Pons (tissue), 1 donor: Measurements from ENCODE around the gene DPP10.
"Not testable (repeated sequence)": the region's sequence is repeated elsewhere in the genome, so short reads cannot be mapped to it uniquely, and the experiment has no call there.

Experiments used
- DNase-seq: peaks from one replicate; pipeline ENCODE4 v3.0.0-alpha.2; 2016; ENCODE audit warnings: low spot score

DPP10 gene

DNA sequence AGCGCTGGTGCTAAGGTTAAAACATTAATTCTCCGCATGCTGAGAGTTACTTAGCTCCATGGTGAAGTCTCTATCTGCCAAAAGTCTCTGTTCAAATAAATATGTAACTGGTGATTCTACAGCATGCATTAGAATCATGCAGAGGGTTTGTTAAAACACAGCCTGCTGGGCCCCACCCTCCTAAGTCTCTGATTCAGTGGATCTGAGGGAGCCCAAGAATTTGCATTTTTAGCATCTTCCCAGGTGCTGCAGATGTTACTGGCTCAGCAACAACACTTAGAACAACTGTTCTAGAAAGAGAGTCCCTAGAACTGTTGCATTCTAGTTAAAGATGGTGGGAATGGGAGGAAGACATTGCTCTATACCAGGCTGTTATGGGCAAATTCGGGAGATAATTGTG is 73.4 kb downstream of the DPP10 start:
- DNase-seq = no peak

DNA sequence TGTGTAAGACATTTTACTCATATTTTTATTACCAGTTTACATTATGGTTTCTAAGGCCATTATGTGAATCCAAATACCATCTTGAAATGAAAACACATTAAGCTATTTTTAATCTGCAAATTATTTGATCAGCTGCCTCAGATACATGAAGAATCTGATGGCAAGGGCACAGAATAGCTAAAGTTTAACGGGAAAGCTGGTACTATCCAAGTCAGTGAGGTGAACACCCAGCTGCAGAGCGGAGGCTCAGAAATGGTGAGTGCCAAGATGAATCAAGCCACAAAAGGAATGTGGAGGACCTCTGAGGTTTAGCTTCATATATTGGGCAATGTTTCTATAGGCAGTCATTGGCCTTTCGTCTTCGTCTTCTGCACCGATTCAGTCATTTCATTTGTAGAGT is 75.1 kb downstream of the DPP10 start:
- DNase-seq = no peak

DNA sequence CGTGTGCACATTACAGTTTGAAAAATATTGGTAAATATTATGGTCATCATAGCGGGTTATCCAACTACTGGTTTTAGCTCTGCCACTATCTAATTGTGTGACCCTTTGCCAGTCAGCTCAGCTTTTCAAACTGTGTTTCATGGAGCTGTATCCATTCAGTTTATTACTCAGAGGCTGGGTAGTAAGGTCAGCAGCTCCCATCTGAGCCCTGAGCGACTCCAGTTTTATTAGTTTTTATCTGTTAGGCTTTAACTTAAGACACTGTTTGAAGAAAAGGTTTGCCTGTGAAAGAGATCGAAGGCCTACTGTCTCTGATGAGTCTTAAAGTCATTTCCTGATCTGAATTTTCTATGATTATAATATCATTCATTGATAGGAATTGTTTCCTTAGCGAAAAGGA is 76.3 kb downstream of the DPP10 start:
- DNase-seq = no peak

DNA sequence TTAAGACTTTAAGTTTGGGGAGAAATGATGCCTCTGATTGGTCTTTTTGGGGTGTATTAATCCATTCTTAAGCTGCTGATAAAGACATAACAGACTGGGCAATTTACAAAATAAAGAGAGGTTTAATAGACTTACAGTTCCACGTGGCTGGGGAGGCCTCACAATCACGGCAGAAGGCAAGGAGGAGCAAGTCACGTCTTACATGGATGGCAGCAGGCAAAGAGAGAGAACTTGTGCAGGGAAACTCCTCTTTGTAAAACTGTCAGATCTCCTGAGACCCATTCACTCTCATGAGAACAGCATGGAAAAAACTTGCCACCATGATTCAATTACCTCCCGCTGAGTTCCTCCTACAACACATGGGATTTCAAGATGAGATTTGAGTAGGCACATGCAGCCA is 80.2 kb downstream of the DPP10 start:
- DNase-seq = not testable (repeated sequence)

DNA sequence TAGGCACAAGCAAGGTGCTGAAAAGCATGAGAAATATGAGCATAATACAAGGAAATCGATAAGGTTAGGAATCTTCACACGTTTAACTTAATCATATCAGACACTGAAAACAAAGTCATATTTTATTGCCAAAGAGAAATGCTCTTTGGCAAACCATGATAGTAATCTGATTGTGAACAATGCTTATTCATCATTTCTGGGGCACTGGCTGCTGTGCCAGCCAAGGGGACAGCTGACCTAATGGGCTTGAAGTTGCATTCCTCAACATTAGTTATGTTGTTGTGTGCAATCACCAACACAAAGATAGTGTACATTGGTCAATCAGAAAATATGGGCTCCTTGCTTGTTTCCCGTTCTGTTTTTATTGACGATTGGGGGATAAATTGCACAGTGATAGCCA is 83.5 kb downstream of the DPP10 start:
- DNase-seq = no peak

DNA sequence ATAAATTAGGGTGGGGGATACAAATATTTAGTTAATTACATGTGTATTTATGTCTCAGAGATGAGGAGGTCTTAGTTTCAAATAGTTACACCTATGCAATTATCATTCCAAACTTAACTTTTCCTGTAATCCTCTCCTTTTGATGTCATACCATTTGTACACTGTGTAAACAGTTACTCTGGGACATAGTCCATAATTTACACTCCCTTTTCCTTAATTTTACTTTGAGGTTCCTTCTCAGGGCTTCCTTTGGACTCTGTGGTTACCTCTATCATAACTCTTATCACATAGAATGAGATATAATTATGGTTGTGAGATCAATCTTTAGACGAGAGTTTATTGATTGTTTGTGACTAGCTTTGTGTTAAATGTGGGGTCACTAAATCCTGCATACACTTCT is 84.4 kb downstream of the DPP10 start:
- DNase-seq = no peak

DNA sequence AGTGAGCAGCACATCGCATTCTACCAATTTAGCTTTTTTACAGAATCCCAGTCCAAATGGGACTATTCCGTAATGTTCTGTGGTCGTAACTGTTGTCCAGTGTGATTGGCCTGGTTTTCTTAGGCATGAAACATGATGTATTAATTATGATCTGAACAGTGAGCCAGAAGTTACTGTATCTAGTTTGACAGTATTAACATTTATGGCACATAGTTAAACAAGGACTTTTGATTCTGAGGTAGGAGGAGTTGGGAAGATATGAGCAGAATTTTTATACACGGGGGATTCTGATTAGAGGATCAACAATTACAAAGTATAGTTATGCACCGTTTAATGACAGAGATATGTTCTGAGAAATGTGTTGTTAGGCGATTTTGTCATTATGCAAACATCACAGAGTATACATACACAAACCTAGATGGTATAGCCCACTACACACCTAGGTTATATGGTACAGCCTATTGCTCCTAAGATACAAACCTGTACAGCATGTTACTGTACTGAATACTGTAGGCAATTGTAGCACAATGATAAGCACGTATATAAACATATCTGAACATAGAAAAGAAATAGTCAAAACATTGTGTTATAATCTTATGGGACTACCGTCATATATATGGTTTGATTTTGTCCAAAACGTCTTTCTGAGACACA is 85.0 kb downstream of the DPP10 start:
- no peak for DNase-seq

DNA sequence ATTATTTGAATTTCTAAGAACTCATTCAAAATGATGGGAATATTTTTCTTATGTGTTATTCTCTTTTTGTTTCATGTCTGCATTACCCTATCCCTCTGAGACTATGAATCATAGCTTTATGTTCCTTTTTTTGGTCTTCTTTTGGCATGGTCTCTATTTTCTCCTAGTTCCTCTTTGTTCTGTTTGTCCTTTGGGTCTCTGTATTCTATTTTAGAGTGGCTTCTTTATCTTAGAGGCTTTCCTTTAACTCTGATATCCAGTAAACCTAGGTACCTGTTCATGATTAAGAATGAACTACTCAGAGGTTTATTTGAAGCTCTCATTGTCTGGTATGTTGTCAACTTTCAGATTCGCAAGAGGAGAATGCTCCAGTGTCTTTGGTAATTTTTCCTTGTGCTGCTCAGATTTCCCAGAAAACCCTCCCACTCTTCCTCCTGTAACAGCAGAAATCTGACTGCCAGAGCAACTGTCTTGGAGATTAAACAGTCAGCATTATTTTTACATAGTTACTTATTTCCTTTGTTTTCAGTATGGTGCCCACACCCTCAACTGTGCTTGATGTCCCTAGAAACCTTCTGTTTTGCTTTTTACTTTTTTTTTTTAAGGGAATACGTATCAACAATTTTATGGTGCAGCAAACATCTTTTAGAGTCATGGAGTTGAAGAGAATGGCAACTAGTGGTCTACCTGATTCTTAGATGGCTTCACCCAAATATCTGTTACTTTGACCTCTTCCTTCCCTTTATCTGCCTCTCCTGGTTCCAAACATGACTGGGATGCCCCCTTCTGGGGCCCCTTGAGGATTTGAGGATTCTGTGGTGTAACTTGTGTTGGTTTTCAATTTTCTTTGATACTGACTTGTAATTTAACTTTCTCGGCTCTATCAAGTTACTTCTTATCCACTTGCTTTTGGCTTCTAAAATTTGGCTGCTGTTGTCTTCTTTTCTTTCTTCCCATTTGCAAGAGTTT is 92.0 kb downstream of the DPP10 start:
- no peak for DNase-seq

DNA sequence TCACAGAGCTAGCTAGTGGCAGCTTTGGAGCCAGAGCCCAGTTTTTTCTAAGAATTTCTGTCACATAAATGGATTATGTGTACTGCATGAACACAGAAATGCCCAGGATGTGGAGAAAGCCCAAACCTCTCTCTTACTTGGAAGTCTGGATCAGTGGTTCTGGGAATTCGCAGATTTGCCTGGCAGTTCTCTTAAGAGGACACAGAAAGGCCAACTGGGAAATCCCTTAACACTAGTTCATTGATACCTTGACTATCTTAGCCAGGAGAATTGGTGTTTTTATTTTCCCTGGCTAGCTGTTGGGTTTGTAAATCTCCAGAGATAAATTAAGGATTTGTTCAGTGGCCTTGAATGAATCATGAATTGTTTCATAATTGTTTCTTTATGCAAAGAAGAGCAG is 95.3 kb downstream of the DPP10 start:
- no peak for DNase-seq

DNA sequence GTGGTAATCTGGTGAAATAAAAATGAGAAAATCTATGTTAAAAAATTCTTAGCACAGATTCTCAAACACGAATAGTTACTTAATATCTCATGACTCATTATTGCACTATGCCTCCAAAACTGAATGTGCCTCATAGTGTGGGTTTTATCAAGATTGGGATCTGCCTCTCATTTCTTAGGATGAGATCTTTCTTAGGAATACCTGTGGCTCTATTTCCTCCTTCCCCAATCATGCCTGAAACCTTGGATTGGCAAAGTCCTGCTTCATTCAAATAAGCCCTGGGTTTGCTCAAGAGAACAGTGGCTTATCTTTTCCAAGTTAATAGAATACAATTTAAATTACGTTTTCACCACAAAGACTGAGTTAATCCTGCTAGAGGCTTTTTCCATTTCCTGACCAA is 100.3 kb downstream of the DPP10 start:
- DNase-seq = no peak

DNA sequence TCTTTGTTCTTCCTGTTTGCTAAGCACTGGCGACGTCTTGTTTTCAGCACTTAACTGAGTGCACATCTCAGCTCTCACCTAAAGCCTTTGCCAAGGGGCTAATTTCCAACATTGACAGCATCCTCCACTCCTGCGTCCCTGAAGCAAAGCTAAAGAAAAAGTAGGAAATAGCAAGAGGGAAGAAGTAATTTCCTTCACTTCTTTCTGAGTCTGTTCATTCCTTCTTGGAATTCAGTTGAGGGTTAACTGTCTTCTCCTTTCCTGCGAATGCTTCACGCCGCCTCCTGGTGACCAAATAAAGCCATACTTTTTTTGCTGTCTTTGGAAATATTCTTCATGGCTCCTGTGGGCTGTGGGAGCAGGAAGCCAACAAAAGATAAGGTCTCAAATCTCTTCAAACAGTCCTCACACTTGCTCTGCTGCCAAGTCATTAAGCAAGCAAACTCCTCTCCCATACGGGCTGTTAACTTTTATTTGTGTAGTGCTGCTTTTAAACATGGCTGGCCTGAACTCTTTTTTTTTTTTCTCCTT is 100.9 kb downstream of the DPP10 start:
- peak; percentile 17 for DNase-seq

DNA sequence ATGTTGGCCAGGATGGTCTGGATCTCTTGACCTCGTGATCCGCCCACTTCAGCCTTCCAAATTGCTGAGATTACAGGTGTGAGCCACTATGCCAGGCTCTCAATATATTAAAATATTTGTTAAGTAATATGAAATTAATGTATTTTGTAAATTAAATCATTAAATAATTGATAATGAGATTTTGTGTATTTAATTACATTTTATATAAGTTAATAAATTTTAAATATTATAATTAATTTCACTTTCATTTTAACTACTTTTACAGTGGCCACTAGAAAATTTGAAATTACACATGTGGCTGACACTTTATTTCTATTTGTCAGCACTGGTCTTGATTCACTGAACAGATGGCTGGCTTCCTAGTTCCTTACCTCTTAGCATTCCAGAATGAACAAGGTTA is 102.6 kb downstream of the DPP10 start:
- no peak for DNase-seq

DNA sequence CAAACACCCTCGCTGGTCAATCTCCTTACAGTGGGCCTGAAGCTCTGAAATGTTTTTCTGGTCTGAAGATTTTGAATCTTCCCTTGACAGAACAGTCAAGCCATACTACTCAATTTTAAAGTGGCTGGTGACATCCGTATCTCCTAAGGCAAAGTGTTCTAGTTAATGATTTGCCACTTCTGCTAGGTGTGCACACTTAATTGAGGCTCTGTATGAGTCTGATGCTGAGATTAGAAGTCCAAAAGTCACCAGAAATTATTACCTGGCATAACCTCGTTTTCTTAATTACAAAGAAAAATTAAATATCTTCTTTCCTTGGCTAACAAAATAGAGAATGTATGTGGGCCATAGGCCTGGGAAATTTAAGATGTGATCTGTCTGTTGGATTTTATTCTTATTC is 104.1 kb downstream of the DPP10 start:
- no peak for DNase-seq

DNA sequence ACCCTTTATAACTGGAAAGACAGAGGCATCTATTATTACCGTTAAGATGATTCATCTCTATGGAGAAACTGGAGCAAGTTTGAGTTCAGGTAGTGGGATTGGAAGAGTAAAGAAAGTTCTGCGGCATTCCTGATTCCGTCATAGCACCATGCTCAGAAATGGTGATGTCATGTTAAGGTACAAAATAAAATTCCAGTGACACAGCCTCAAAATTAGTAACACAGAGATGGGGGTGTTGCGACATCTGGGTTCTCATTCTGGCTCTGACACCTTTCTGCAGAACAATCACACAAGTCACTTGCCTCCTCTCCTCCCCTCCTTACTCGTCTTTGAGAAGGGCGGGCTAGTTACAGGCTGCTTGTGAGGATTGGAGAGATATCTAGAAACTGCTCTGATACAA is 105.7 kb downstream of the DPP10 start:
- DNase-seq = no peak

DNA sequence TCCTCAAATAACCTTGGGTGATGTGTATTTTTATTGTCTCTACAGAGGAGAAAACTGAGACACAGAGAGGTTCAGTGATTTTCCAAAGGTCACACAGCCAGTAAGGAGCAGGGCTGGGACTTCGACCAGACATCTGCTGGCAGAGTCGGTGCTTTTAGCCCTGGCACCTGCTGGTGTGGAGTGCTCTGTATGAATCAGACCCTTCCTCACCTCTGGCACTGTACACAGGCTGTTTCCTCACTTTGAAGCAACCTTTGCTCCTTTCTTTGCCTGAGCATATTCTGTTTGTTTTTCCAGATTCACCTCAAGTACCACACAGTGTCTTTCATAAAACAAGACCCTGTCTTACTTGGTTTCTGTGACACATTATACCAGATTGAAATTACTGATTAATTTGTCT is 107.9 kb downstream of the DPP10 start:
- DNase-seq = no peak

DNA sequence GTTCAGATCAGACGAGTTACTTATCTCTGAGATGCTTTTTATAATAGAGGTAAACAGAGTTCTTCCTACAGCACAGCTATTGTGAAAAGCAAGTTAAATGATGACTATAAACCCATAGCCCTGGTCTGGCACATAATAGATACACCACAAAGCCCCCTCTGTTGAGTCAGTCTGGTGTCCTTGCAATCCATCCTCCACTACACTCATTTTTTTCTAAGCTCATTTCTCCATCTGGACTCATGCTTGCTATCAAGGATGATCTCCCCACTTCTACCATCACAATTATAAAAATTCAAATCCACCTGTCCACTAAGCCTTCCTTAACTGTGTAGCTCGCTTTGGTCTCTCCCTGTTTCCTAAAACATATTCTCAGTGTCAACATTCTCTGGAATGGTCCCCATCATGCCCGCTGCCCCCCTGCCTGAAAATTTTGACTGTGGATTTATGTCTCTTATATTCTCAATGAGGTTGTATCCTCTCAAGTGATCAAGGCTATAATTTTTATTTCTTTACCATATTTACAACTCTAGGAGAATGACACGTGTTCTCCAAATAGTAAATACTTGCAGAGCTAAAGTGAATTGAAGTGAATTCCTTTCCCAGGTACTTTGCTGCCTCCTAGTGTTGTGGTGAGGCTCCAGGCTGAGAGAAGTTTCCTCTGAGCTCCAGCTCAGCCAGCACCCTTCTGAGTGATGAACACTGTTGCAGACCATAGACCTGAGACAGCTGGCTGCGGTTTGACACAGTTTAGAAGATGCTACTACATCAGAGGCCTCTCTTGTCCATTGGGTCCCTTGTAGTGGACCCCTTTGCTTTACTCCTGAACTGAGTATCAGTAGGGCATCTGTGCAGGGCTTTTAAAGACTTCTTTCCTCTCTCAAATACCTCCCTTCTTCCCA is 108.7 kb downstream of the DPP10 start:
- DNase-seq = peak; percentile 65

DNA sequence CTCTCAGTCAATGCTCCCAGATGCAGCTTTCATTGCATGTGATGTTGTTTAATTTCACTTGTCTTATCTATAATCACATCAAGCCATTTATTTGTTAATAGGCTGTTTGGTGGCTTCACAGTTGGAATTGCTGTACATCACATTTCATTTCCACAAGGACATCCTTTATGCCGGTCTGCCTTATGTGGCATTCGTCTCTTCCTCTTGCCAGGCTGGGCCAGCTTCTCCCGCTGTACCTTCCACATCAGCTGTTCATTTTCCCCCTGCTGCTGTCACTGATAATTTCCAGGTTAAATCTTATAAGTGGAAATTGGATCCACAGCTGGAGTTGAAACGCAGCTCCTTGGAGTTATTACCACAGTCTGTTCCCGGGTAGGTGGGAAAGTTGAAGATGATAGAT is 110.6 kb downstream of the DPP10 start:
- no peak for DNase-seq

DNA sequence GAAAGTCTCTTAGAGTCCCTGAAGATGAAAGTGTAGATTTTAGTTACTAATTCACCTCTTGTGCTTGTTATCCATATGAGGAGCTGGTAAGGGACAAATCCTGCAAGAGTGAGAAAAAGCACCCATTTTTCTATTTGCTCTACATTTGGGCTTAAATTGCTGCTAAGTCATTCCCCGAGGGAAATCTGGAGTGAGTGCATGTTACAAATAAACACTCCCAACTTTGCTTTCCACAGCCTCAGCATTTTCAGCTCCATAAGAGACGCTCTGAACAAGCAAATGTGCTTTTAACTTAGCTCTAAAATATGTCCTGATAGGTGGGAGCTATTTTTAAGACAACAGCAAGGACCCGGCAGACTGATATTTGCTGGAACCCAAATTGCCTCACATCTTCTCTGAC is 126.7 kb downstream of the DPP10 start:
- DNase-seq = no peak

DNA sequence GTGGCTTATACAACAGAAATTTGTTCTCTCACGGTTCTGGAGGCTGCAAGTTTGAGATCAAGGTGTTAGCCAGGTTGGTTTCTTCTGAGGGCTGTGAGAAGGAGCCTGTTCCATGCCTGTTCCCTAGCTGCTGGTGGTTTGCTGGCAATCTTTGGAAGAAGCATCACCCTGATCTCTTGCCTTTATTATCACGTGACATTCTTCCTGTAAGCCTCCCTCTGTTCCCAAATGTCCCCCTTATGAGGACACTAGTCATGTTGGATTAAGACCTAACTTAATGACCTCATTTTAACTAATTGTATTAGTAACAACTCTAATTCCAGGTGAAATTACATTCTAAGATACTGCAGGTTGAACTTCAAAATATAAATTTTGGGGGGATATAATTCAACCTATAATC is 135.2 kb downstream of the DPP10 start:
- no peak for DNase-seq

DNA sequence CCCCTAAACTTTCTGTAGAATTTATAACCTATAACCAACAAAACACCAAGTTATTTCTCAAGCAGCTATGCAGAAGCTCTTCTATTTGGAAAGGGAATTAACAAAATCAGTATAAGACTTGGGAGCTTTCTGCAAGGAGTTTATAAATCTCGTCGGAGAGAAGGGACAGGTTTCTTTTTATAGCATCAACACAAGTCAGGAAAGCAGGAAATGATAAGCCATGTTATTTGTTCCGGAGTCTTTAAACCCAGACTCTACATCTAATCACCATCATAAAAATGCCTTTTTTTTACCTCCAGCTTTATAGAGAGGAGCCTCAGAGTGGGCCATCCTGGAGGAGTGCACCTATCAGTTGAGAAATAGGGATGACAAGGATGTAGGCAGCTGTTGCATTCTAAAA is 137.1 kb downstream of the DPP10 start:
- no peak for DNase-seq

DNA sequence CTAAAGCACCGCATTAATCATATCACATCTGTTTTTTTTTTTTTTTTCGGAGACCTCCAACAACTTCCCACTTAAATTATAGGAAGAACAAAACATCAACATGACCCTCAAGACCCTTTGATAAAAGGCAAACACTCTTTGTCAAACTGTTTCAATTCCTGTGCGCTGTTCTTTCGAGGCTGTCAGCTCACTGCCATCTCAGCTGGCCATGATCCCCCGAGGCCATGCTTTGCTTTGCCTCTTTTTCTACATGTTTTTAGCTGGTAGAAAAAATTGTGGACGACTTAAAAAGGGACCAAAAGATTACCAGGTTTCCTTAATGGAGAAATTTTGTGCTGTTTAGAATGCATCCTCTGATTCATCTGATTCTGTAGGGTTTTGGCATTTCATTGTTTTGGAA is 138.2 kb downstream of the DPP10 start:
- DNase-seq = no peak

DNA sequence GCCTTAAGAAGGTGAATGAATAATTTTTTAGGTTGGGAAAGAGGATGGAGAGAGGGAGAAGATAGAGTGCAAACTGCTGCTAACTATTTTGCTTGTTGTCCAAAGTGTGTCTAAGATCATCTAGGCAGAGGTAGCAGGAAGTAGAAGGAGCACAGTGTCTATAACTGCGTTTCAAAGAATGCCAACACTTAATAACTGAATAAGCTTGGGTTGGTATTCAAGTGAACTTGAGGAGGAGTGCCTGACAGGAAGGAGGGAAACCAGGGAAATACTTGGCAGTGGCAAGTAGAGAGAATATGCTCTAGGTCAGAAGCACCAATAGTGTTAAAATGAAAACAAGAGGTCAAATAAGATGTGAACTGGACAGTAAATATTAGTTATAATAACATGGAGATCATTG is 155.9 kb downstream of the DPP10 start:
- no peak for DNase-seq
